DND-41 (cell line): ENCODE data around the gene R3HDM4.

Source experiments
- EZH2 ChIP-seq: IDR thresholded peaks from 3 replicates; pipeline ENCODE4 v1.6.1; 2012; ENCODE audit warnings: borderline replicate concordance, low read depth, mild to moderate bottlenecking, moderate library complexity, low read length, inconsistent platforms; ENCODE audit not compliant: severe bottlenecking
- TF ChIP-seq, protein P1 (sequence below): IDR thresholded peaks from 2 replicates; pipeline ENCODE4 v1.5.1; 2012; ENCODE audit warnings: borderline replicate concordance, low read length, moderate library complexity, mild to moderate bottlenecking; ENCODE audit not compliant: poor library complexity, severe bottlenecking; ENCODE audit errors: extremely low read depth

- TF ChIP-seq, protein P1, sequence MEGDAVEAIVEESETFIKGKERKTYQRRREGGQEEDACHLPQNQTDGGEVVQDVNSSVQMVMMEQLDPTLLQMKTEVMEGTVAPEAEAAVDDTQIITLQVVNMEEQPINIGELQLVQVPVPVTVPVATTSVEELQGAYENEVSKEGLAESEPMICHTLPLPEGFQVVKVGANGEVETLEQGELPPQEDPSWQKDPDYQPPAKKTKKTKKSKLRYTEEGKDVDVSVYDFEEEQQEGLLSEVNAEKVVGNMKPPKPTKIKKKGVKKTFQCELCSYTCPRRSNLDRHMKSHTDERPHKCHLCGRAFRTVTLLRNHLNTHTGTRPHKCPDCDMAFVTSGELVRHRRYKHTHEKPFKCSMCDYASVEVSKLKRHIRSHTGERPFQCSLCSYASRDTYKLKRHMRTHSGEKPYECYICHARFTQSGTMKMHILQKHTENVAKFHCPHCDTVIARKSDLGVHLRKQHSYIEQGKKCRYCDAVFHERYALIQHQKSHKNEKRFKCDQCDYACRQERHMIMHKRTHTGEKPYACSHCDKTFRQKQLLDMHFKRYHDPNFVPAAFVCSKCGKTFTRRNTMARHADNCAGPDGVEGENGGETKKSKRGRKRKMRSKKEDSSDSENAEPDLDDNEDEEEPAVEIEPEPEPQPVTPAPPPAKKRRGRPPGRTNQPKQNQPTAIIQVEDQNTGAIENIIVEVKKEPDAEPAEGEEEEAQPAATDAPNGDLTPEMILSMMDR, result no peak
- TF ChIP-seq EZH2, result no peak
Observed at GRCh38 chr19:950352-951066, 37.5 kb upstream of the R3HDM4 start.
